ENCODE measurements around the gene MLYCD.

The MLYCD gene

GRCh38 chr16:83898463-83899271, at the start of gene MLYCD:
TSS of gene MLYCD (plus strand) at chr16:83899115. CDS start at chr16:83899145, 30 bp downstream.
- peak; percentile 69 for DNase-seq

- DNase-seq = no peak
These were observed 49.5 kb upstream of the MLYCD start for GRCh38 chr16:83849421-83849820.

GRCh38 chr16:83850947-83851346, 48.0 kb upstream of the MLYCD start:
- DNase-seq = no peak

GRCh38 chr16:83851473-83851872, 47.4 kb upstream of the MLYCD start:
- no peak for DNase-seq

GRCh38 chr16:83852774-83853173, 46.1 kb upstream of the MLYCD start:
- no peak for DNase-seq

GRCh38 chr16:83853834-83854233, 45.1 kb upstream of the MLYCD start:
- DNase-seq = no peak

GRCh38 chr16:83854420-83854819, 44.5 kb upstream of the MLYCD start:
- no peak for DNase-seq

GRCh38 chr16:83856792-83857191, 42.1 kb upstream of the MLYCD start:
- DNase-seq = no peak

GRCh38 chr16:83859265-83859664, 39.6 kb upstream of the MLYCD start:
- no peak for DNase-seq

- no peak for DNase-seq
These were observed 36.3 kb upstream of the MLYCD start for GRCh38 chr16:83862661-83863060.

GRCh38 chr16:83863682-83864081, 35.2 kb upstream of the MLYCD start:
- no peak for DNase-seq

- no peak for DNase-seq
These were observed 28.1 kb upstream of the MLYCD start for GRCh38 chr16:83870830-83871229.

- peak; percentile 12 for DNase-seq
These were observed 20.1 kb upstream of the MLYCD start for GRCh38 chr16:83878838-83879237.

GRCh38 chr16:83882163-83882885, 16.6 kb upstream of the MLYCD start:
- DNase-seq = no peak

- no peak for DNase-seq
These were observed 12.5 kb upstream of the MLYCD start for GRCh38 chr16:83886199-83886971.

GRCh38 chr16:83887080-83887479, 11.8 kb upstream of the MLYCD start:
- DNase-seq = no peak

- DNase-seq = no peak
These were observed 11.4 kb upstream of the MLYCD start for GRCh38 chr16:83887564-83887963.

- DNase-seq = no peak
These were observed 10.3 kb upstream of the MLYCD start for GRCh38 chr16:83888672-83889044.

- DNase-seq = no peak
These were observed 8.6 kb upstream of the MLYCD start for GRCh38 chr16:83890359-83890758.

- DNase-seq = no peak
These were observed 7.2 kb upstream of the MLYCD start for GRCh38 chr16:83891742-83892141.

- DNase-seq = no peak
These were observed 3.7 kb upstream of the MLYCD start for GRCh38 chr16:83895243-83895642.

GRCh38 chr16:83895942-83896341, 3.0 kb upstream of the MLYCD start:
- DNase-seq = no peak

GRCh38 chr16:83899272-83899897, 470 bp downstream of the MLYCD start:
- peak; percentile 17 for DNase-seq

Data from NCI-H226 (cell line).